A673 (cell line): ENCODE data around the gene DAZL. TPM values are rescaled to one million over a fixed set of nuclear protein-coding genes. Genes with fewer than 3 reads are reported as not detected.

Source experiments
- BruUV-seq: library from RNA; stranded (reverse); fragments of 400-500 nt; replicated peaks from 2 replicates; lab custom pipeline; 2021; lab: Mats Ljungman, UMichigan
- CTCF ChIA-PET: fragments of 300-600 bp; sonication (Branson Sonifier 250); formaldehyde crosslinking; loops from one replicate; lab custom pipeline; 2022; ENCODE audit warnings: antibody characterized with exemption; lab: Charles Lee
- POLR2A ChIA-PET: fragments of 300-600 bp; sonication (Branson Sonifier 250); formaldehyde crosslinking; loops from one replicate; lab custom pipeline; 2022; ENCODE audit warnings: antibody characterized with exemption; ENCODE audit not compliant: low non-redundant PET; lab: Charles Lee
- DNase-seq: peaks from one replicate; pipeline ENCODE4 v3.0.0-alpha.2; 2015; ENCODE audit warnings: low spot score
- H3K27ac ChIP-seq: fragments of 200-600 bp; sonication (generic); 2 replicates; pipeline ENCODE4 v1.5.1; 2016; ENCODE audit warnings: mixed run types, low read depth, mild to moderate bottlenecking, mixed read lengths, antibody characterized with exemption, low read length; ENCODE audit not compliant: poor library complexity, severe bottlenecking
- H3K27me3 ChIP-seq: fragments of 200-600 bp; sonication (generic); replicated peaks from 2 replicates; pipeline ENCODE4 v1.6.1; 2017; ENCODE audit warnings: mixed run types, low read depth, mild to moderate bottlenecking, mixed read lengths, antibody characterized with exemption, low read length; ENCODE audit not compliant: insufficient read depth, poor library complexity
- H3K36me3 ChIP-seq: fragments of 200-600 bp; sonication (generic); 2 replicates; pipeline ENCODE4 v1.6.1; 2016; ENCODE audit warnings: mixed run types, mild to moderate bottlenecking, mixed read lengths, antibody characterized with exemption, low read length; ENCODE audit not compliant: insufficient read depth, poor library complexity, severe bottlenecking
- H3K4me1 ChIP-seq: fragments of 200-600 bp; sonication (generic); 2 replicates; pipeline ENCODE4 v1.6.1; 2017; ENCODE audit warnings: mixed run types, mild to moderate bottlenecking, mixed read lengths, antibody characterized with exemption, low read length; ENCODE audit not compliant: insufficient read depth, poor library complexity, severe bottlenecking
- H3K4me3 ChIP-seq: fragments of 200-600 bp; sonication (generic); 2 replicates; pipeline ENCODE4 v1.5.1; 2016; ENCODE audit warnings: low read depth, mixed run types, mild to moderate bottlenecking, mixed read lengths, low read length; ENCODE audit not compliant: poor library complexity, severe bottlenecking
- H3K9me3 ChIP-seq: fragments of 200-600 bp; sonication (generic); 2 replicates; pipeline ENCODE4 v1.6.1; 2016; ENCODE audit warnings: mixed run types, low read depth, mild to moderate bottlenecking, mixed read lengths, antibody characterized with exemption, low read length; ENCODE audit not compliant: poor library complexity, severe bottlenecking
- EZH2 ChIP-seq: fragments of 200-600 bp; sonication (generic); IDR thresholded peaks from 2 replicates; pipeline ENCODE4 v1.6.1; 2017; ENCODE audit warnings: borderline replicate concordance, low read depth, mild to moderate bottlenecking, mixed read lengths, antibody characterized with exemption, low read length; ENCODE audit not compliant: poor library complexity, severe bottlenecking
- intact Hi-C: fragments of 100-400 bp; cut with micrococcal nuclease; formaldehyde crosslinking; loops from one replicate; pipeline ENCODE4 v1.10.0; 2022; ENCODE audit not compliant: unreplicated experiment
- total RNA-seq: library from RNA; stranded (reverse); gene quantifications from 2 replicates; pipeline ENCODE4 v1.2.3, GENCODE V29; 2021
- TF ChIP-seq, protein P1 (sequence below): fragments of 300-800, 200-600 bp; sonication (generic); conservative IDR thresholded peaks from 2 replicates; pipeline ENCODE4 v1.5.1; 2017; ENCODE audit warnings: low read depth, mild to moderate bottlenecking, antibody characterized with exemption, low read length, moderate library complexity, mixed read lengths

The DAZL gene
- total RNA-seq, 1 experiment from 2014 or later = not detected

DNA sequence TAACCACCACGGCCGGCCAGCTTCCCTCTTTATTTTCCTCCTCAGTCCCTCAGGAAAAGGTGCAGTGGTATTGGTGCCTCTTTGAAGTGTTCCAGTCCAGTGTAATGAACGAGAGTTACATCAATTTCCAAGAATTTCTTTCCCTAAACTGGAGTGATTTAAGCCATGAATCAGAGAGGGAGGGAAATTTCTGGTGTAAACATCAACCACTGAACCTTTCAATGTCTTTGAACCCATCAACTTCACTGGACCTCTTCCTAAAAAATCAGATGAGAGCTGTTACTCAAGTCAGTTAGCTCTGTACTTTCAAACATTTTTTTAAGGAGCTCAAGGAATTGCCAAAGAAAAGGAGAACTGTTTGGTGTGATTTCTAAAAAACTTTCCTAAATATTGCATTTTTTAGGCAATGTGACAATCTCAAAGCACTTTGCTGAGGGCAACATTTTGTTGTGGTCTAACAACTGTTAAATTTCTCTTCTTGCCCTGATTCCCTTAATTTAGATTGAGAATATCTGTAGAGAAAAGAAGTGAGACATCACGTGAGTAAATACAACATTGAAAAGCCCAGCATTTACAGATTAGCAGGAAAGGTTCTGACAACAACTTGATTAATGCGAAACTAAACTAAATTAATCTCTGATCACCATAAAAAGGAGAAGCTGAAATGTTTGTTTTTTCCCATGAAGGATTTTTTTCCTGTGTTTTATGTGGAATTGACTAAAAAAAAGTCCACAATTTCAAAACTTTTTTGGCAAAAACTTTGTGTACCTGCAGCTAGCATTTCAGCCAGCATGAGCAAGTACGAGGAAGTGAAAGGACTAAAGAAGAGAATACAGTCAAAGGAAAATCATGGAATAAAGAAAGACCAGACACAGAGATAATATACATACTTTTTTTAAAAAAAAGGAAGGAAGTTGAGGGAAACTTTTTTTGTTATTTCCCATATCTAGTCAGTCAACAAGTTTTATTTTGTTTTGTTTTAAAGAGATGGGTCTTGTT, 9.1 kb upstream of the DAZL start:
- DNase-seq = no peak
- intact Hi-C loops = no loop called here
- ChIA-PET POLR2A (no interaction called here), CTCF (no interaction called here)
- Histone ChIP-seq H3K27me3 (no peaks in the 10 kb centered on the region), H3K36me3 (no peaks in the 10 kb centered on the region), H3K4me1 (no peaks in the 10 kb centered on the region), H3K4me3 (no peak overlapping the region), H3K27ac (no peak overlapping the region), H3K9me3 (no peaks in the 10 kb centered on the region)
- no TSS peak for BruUV-seq
- no peak for TF ChIP-seq EZH2
- TF ChIP-seq, protein P1, sequence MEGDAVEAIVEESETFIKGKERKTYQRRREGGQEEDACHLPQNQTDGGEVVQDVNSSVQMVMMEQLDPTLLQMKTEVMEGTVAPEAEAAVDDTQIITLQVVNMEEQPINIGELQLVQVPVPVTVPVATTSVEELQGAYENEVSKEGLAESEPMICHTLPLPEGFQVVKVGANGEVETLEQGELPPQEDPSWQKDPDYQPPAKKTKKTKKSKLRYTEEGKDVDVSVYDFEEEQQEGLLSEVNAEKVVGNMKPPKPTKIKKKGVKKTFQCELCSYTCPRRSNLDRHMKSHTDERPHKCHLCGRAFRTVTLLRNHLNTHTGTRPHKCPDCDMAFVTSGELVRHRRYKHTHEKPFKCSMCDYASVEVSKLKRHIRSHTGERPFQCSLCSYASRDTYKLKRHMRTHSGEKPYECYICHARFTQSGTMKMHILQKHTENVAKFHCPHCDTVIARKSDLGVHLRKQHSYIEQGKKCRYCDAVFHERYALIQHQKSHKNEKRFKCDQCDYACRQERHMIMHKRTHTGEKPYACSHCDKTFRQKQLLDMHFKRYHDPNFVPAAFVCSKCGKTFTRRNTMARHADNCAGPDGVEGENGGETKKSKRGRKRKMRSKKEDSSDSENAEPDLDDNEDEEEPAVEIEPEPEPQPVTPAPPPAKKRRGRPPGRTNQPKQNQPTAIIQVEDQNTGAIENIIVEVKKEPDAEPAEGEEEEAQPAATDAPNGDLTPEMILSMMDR = no peak

DNA sequence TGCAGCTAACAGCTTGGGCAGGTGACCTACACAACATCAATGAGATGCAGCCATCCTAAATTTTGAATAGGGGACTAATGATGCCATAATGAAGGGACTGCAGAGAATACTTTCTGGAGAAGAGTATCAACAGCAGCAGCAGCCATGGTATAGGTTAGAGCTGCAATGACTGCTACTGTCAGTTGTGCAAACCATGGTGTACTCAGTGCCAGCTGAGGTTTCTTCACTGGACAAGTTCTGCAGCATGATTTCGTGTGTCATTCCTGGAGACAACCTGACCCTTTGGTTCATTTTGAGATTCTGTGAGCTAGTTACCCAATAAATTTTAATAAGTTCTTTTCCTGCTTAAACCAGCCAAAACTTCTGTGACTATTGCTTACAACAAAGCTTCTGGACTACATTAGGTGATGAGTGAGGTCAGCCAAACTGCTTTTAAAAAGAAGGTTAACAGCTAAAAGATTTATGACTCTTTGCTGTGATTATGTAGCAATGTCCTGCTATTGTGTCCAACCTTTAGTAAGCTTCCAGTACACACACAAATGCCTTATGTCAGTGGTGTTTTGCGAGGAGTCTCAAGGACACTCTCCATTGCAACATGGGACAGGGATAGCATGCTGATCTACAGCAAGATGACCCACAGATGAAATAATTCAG, 4.8 kb upstream of the DAZL start:
- H3K27ac ChIP-seq = no peak overlapping the region
- no peak for DNase-seq
- no peaks in the 10 kb centered on the region for H3K27me3 ChIP-seq
- no TSS peak for BruUV-seq
- H3K9me3 ChIP-seq = no peaks in the 10 kb centered on the region
- intact Hi-C loops = loop anchor here (10.0 kb wide), 1 partner anchor 1235 kb away; no protein-coding TSS in a partner anchor
- H3K36me3 ChIP-seq = no peaks in the 10 kb centered on the region
- no peak for TF ChIP-seq EZH2
- TF ChIP-seq, protein P1 = no peak
- H3K4me1 ChIP-seq = no peaks in the 10 kb centered on the region
- no peak overlapping the region for H3K4me3 ChIP-seq
- ChIA-PET CTCF (no interaction called here), POLR2A (no interaction called here)

DNA sequence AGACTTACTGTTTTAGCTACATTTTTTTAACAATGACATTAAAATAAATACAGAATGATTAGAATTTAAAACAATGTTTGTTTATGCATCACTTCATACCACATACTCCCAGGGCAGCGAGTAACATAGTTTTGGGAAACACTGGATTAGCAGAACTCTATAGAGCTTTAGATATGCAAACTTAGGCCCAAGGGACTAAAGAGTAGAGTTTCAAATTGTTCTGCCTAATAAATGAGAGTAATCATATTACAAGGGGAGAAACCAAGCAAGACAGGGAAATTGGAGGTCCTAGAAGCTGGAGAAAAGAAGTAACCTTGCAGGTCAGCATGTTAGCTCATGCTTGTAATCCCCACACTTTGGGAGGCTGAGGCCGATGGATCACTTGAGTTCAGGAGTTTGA, 3.6 kb upstream of the DAZL start:
- CTCF ChIA-PET = no interaction called here

More for the DNA sequence above, 3.6 kb upstream of the DAZL start:
- POLR2A ChIA-PET = no interaction called here
- H3K9me3 ChIP-seq = no peaks in the 10 kb centered on the region
- no peaks in the 10 kb centered on the region for H3K27me3 ChIP-seq
- no peaks in the 10 kb centered on the region for H3K4me1 ChIP-seq
- H3K36me3 ChIP-seq = no peaks in the 10 kb centered on the region
- no TSS peak for BruUV-seq
- TF ChIP-seq, protein P1 = no peak
- TF ChIP-seq EZH2 = no peak
- H3K27ac ChIP-seq = no peak overlapping the region
- intact Hi-C loops = loop anchor here (10.0 kb wide), 1 partner anchor 1236 kb away; no protein-coding TSS in a partner anchor
- no peak for DNase-seq
- H3K4me3 ChIP-seq = no peak overlapping the region
